GM18505 (cell line): ENCODE results near the gene HOXD4.

Experiments used
- ATAC-seq: cut with Tn5 transposase; IDR thresholded peaks from one replicate; pipeline ENCODE4 v1.9.1; 2021; ENCODE audit not compliant: unreplicated experiment
- POLR2A ChIP-seq: IDR thresholded peaks from 4 replicates; pipeline ENCODE4 v1.6.1; 2011; ENCODE audit warnings: borderline replicate concordance; ENCODE audit not compliant: insufficient read depth, insufficient read length; ENCODE audit errors: extremely low read depth

Gene HOXD4

GRCh38 chr2:176151442-176152287 is at the start of gene HOXD4:
Gene HOXD4, plus strand, starts transcription at chr2:176151550. Its CDS starts 84 bp downstream, at chr2:176151634.
- no peak for TF ChIP-seq POLR2A
- ATAC-seq = no peak

- no peak for ATAC-seq
Observed at GRCh38 chr2:176101842-176102241, 49.5 kb upstream of the HOXD4 start.

GRCh38 chr2:176102309-176102866 is 49.0 kb upstream of the HOXD4 start:
- ATAC-seq = no peak
- no peak for TF ChIP-seq POLR2A

More at GRCh38 chr2:176101842-176102241, 49.5 kb upstream of the HOXD4 start:
- TF ChIP-seq POLR2A = no peak

GRCh38 chr2:176103194-176103593 is 48.2 kb upstream of the HOXD4 start:
- TF ChIP-seq POLR2A = no peak
- ATAC-seq = no peak

GRCh38 chr2:176103742-176104315 is 47.5 kb upstream of the HOXD4 start:
- no peak for ATAC-seq
- no peak for TF ChIP-seq POLR2A

GRCh38 chr2:176104316-176105077 is 46.9 kb upstream of the HOXD4 start:
- no peak for TF ChIP-seq POLR2A
- ATAC-seq = no peak

GRCh38 chr2:176105078-176105729 is 46.1 kb upstream of the HOXD4 start:
- TF ChIP-seq POLR2A = no peak
- no peak for ATAC-seq

- TF ChIP-seq POLR2A = no peak
- ATAC-seq = no peak
Observed at GRCh38 chr2:176105730-176106580, 45.4 kb upstream of the HOXD4 start.

GRCh38 chr2:176106581-176107539 is 44.5 kb upstream of the HOXD4 start, which contains the start of gene HOXD11:
Gene HOXD11, plus strand, starts transcription at chr2:176107280. Its CDS starts 76 bp downstream, at chr2:176107356.
- TF ChIP-seq POLR2A = no peak

GRCh38 chr2:176107731-176108181 is 43.6 kb upstream of the HOXD4 start:
- ATAC-seq = no peak
- TF ChIP-seq POLR2A = no peak

More at GRCh38 chr2:176106581-176107539, 44.5 kb upstream of the HOXD4 start, which contains the start of gene HOXD11:
- ATAC-seq = no peak
